ENCODE measurements around the gene HGFAC.

Gene HGFAC

DNA sequence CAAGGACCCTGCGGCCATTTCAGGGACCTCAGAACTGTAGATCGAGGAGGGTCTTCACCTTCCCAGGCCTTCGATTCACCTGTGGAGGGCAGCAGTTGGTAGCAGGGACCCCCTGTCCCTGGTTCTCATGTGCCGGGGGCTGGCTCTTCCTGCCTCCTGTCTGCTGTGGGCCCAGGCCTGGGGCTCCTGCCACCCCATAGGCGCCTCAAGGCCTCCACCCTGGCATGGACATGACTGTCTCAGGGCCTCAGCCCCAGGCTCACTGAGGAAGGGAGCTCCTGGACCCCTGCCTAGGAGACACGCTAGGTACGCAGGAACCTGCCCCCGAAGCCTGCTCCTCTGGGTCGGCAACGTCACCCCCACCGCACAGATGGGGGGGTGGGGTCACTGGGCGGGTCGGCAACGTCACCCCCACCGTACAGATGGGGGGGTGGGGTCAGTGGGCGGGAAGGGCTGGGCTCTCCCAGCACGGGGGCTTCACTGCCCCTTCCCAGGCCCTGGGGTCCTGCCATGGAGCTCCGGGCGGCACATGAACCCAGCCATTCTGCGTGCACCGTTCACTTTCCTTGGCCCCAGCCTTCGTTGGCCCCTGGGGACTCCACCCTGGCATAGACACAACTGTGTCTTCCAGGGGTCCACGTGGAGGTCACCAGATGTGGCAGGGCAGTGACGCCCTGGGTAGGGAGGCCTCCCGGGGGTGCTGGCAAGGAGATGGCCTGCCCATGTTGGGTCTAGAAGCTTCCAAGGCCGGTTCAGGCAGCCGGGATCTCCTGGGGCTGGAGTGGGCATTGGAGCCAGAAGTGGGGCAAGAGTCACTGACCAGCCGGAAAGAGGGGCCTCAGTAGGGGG is 3.5 kb upstream of the HGFAC start:
- TF ChIP-seq, protein P1, sequence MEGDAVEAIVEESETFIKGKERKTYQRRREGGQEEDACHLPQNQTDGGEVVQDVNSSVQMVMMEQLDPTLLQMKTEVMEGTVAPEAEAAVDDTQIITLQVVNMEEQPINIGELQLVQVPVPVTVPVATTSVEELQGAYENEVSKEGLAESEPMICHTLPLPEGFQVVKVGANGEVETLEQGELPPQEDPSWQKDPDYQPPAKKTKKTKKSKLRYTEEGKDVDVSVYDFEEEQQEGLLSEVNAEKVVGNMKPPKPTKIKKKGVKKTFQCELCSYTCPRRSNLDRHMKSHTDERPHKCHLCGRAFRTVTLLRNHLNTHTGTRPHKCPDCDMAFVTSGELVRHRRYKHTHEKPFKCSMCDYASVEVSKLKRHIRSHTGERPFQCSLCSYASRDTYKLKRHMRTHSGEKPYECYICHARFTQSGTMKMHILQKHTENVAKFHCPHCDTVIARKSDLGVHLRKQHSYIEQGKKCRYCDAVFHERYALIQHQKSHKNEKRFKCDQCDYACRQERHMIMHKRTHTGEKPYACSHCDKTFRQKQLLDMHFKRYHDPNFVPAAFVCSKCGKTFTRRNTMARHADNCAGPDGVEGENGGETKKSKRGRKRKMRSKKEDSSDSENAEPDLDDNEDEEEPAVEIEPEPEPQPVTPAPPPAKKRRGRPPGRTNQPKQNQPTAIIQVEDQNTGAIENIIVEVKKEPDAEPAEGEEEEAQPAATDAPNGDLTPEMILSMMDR (IDR thresholded peaks at IDR 0.05; ENCODE audit: insufficient read depth, missing control alignments), result no peak
- FAIRE-seq, result no peak
- DNase-seq (ENCODE audit: insufficient read length, low spot score), result no peak

DNA sequence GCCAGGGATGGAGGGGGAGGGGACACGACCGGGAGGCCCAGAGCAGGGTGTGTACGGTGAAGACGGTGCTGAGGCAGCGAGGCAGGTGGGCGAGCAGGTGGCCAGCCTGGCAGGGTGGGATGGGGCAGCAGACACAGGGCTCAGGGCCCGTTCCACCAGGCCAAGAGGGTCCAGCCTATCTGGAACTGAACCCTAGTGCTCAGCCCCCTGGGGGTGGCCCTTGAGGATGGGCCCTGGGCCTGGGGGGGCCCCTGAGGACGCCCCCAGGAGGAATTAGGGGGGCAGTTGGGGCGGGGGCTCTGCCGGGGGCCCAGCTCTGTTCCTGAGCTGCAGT is 3.0 kb upstream of the HGFAC start:
- TF ChIP-seq, protein P1 (IDR thresholded peaks at IDR 0.05; ENCODE audit: insufficient read depth, missing control alignments), result no peak
- FAIRE-seq (no peak), DNase-seq (ENCODE audit: insufficient read length, low spot score) (no peak)

DNA sequence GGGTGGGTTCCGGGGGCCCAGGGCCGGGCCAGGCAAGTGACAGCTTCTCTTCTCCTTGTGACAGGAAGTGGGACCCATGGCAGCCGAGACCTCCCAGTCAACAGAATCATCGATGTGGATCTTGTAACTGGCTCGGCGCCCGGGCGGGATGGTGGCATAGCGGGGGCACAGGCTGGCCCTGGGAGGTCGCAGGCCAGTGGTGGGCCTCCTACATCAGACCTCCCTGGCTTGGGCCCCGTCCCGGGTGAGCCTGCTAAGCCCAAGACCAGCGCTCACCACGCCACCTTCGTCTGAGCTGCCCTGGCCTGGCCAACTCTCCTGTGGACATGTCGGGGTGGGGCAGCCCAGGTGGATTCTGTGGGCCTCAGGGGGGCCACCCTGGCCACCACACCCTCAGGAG is 2.4 kb upstream of the HGFAC start:
- FAIRE-seq, result no peak
- DNase-seq (ENCODE audit: insufficient read length, low spot score), result no peak
- TF ChIP-seq, protein P1 (IDR thresholded peaks at IDR 0.05; ENCODE audit: insufficient read depth, missing control alignments), result no peak

DNA sequence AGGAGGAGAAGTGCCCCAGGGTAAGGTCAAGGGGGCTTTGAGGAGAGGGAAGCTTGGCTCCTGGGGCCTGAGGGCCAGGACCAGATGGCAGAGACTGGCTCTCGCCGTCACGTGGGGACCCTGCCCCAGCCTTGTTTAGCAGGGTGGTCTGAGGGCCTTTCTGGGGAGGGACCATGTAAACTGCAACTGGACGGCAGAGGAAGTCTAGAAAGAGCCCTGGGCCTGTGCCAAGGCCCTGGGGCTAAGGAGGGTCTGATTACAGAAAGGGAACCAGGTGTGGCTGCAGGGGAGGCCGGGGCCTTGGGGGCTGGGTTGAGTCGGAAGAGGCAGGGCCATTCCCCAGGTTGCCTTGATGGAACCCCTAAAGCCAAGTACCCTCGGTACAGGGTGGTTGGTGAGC is 1.8 kb upstream of the HGFAC start:
- TF ChIP-seq, protein P1 (IDR thresholded peaks at IDR 0.05; ENCODE audit: insufficient read depth, missing control alignments), result no peak
- DNase-seq (ENCODE audit: insufficient read length, low spot score), result no peak
- no peak for FAIRE-seq

DNA sequence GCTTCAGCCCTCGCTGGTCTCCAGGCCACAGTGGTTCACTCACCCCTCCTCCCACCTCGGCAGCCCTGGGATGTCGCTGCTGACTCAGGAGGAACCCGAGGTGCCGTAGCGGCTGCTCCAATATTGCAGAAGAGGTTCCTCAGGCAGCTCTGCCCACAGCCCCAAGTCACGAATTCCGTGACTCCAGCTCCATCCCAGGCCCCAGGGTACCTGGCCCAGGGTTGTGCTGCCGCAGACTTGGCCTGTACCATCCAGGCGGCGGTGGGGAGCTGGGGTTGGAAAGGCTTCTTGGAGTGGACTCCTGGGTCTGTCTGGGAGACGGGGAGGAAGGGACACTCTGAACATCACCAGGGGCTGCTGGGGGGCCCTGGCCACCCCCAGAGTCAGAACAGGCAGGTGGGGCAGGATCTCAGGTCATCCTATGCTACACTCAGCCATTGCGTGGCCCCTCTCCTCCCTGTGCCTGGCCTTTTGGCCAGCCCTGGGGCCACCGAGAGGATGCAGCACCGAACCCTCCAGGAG is 728 bp upstream of the HGFAC start:
- no peak for FAIRE-seq
- DNase-seq (ENCODE audit: insufficient read length, low spot score), result no peak
- TF ChIP-seq, protein P1 (IDR thresholded peaks at IDR 0.05; ENCODE audit: insufficient read depth, missing control alignments), result no peak

DNA sequence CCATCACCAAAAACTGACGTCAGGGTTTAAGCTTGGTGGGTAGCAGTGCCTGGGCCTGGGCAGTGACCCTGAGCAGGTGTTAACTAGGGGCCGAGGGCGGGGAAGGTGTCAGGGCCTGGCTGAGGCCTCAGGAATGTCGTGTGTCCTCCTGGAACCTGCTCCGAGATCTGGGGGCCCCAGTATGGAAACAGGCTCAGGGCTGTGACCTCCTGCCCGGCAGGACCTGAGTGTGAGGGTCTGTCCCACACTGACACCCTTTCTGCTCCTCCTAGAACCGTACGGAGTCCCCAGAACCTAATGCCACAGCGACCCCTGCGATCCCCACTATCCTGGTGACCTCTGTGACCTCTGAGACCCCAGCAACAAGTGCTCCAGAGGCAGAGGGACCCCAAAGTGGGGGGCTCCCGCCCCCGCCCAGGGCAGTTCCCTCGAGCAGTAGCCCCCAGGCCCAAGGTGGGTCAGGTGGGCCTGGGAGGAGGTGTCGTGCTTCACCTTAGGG is 741 bp downstream of the HGFAC start:
- DNase-seq (ENCODE audit: insufficient read length, low spot score) (no peak), FAIRE-seq (no peak)
- TF ChIP-seq, protein P1 (IDR thresholded peaks at IDR 0.05; ENCODE audit: insufficient read depth, missing control alignments), result no peak
